KOPT-K1 (cell line): ENCODE measurements around the gene GEMIN8.

ENCODE experiments used
- H3K27ac ChIP-seq: fragments of 200-600 bp; sonication (generic); 2 replicates; pipeline ENCODE4 v1.5.1; 2016; ENCODE audit warnings: antibody characterized with exemption, mild to moderate bottlenecking, low read depth, low read length; ENCODE audit not compliant: poor library complexity, severe bottlenecking
- H3K36me3 ChIP-seq: fragments of 200-600 bp; sonication (generic); 2 replicates; pipeline ENCODE4 v1.5.1; 2017; ENCODE audit warnings: antibody characterized with exemption, mild to moderate bottlenecking, low read length, moderate library complexity; ENCODE audit not compliant: insufficient read depth
- H3K9me3 ChIP-seq: fragments of 200-600 bp; sonication (generic); 2 replicates; pipeline ENCODE4 v1.5.1; 2017; ENCODE audit warnings: antibody characterized with exemption, low read length, mild to moderate bottlenecking; ENCODE audit not compliant: insufficient read depth, poor library complexity, severe bottlenecking

Gene GEMIN8, protein sequence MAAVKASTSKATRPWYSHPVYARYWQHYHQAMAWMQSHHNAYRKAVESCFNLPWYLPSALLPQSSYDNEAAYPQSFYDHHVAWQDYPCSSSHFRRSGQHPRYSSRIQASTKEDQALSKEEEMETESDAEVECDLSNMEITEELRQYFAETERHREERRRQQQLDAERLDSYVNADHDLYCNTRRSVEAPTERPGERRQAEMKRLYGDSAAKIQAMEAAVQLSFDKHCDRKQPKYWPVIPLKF

DNA sequence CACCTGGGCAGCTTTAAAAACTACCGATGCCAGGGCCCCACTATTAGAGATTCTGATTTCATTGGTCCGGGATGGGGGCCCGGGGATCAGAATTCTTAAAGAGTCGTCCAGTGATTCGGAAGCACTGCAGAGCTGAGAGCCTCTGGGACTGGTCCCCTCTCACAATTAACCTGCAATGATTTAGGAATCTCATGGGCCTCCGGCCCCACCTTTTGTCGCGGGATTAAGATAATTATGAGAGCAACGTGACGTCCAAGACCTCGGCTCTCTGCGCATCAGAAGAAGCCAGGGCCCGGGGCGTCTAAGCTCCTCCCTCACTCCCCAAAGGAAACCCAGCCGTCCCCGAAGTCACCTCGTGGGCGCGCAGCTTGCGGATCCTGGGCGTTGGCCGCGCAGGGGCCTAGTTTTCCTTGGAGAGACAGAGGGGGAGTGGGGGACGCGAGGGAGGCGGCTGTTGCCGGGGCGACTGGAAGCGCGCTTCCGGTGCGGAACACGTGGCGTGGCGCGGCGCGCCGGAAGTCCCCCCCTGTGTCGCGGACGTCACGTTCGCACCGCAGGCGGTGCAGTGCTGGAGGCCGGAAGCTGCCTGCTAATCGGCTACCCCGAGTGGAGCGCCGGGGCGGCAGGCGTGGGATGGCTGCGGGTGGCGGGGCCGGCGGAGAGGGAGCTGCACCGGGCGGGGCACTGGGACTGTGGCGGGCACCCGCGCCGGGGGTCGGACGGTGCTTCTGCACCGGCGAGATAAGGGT lies at the start of gene GEMIN8:
TSS of gene GEMIN8 (minus strand) at position 468 of the 749 bp plus-strand sequence. CDS start 8,414 bp downstream, outside the sequence.
- Histone ChIP-seq H3K9me3 (no peaks in the 10 kb centered on the region), H3K27ac (peak within 1 kb of the TSS; percentile 71), H3K36me3 (no peaks in the 10 kb centered on the region)

DNA sequence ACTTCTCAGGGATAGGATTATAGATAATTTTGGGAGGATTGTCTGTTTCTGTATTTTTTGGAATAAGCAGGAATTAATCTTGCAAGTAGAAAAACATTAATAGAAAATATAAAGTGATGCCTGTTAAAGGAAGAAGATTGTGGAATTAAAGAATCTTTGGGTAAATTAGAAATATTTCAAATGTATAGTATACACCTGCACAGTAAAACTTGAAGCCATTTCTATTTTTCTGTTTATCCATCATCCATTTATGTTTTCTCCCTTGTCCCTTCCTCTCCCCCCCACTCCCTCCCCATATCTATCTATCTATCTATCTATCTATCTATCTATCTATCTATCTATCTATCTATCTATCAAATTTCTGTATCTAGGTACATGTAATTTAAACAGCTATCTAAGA lies 46.9 kb upstream of the GEMIN8 start:
- Histone ChIP-seq H3K36me3 (no peaks in the 10 kb centered on the region), H3K9me3 (no peaks in the 10 kb centered on the region), H3K27ac (no peak overlapping the region)

DNA sequence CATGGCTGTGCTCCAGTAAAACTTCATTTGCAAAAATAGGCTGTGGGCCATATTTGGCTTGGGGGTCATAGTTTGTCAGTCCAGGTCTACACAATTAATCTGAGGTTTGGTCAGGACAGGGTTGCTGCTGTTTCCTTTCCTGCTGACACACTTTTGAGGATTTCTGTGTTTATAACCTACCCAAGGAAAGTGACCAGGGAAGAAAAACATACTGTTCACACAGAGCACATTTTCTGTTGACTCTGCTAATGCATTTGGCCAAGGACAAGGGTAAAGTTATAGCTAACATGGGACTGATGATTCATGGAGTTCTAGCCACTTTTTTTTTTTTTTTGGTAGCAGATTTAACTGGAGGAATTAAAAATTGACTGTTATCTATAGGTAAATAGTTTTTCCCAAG lies 43.9 kb upstream of the GEMIN8 start:
- Histone ChIP-seq H3K36me3 (no peaks in the 10 kb centered on the region), H3K27ac (no peak overlapping the region), H3K9me3 (no peaks in the 10 kb centered on the region)

DNA sequence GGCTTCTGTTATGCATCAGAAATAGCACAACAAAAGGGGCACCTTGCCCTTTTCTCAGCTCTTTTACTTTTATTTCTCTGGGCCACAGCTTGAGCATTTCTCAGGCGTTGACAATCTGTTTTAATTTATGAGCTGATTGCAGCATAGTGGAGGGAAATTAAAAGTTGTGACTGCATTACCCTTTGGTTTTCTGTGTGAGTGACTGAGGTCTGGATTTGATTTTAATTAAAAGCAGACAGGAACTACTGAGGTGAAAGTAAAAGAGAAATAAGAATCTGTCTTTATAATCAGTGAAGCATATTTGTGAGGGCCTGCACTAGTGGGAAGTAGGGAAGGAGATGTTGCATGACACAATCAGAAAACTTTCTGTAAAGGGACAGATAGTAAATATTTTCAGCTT lies 43.4 kb upstream of the GEMIN8 start:
- Histone ChIP-seq H3K9me3 (no peaks in the 10 kb centered on the region), H3K36me3 (no peaks in the 10 kb centered on the region), H3K27ac (no peak overlapping the region)

DNA sequence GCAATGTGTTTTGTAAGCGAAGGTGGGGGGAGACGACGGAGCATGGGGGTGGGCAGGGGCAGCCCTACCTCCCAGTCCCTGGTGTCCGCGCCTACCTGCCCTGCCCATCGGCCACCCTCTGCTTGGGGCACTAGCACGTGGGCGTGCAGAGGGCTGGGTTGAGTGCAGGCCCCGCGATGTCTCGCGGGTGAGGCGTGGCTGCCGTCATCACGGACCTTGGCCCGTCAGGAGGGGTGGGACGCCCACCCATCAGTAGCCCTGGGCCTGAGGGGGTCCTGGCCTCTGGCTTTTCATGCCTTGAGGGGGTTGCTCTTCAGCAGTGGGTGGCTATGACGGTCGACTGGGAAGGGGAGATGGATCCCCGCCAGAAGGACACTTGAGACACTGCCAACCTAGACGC lies 36.1 kb upstream of the GEMIN8 start:
- H3K9me3 ChIP-seq = no peaks in the 10 kb centered on the region
- H3K36me3 ChIP-seq = no peaks in the 10 kb centered on the region
- no peak overlapping the region for H3K27ac ChIP-seq

DNA sequence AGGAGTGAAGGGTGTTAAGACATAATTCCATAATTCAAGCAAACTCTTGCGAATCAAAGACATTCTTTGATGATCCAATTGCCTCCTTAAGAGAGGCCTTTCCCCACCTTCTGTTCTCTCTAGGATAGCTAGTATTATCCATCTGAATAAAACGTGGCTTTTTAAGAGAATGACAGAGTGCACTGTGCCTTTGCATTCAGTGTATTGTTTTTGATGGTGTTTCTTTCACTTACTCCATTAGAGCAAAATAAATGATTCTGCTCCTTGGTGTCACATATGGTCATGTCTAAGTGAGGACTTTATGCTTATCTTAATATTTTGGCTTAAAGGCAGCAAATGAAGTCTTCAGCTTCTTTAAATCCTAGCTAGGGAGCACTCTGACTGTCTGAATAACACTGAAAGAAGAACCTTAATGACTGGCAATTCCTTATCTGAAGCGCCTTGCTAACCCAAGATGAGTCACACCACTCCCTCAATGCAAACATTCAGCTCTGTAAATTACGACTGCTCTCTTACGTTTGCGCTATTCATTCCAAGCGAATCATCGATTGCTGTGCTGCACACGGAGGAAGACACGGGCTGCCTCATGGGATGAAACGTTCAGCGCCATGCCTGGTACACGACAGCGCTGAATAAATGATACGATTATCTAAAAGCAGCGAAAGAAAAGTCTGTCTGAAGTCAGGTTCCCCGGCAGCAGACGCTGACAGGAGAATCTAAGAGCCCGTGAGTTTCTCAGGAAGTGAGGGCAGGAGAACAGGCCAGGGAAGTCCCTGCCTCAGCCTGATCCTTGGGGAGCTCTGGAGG lies 35.1 kb upstream of the GEMIN8 start:
- Histone ChIP-seq H3K9me3 (no peaks in the 10 kb centered on the region), H3K27ac (no peak overlapping the region), H3K36me3 (no peaks in the 10 kb centered on the region)

DNA sequence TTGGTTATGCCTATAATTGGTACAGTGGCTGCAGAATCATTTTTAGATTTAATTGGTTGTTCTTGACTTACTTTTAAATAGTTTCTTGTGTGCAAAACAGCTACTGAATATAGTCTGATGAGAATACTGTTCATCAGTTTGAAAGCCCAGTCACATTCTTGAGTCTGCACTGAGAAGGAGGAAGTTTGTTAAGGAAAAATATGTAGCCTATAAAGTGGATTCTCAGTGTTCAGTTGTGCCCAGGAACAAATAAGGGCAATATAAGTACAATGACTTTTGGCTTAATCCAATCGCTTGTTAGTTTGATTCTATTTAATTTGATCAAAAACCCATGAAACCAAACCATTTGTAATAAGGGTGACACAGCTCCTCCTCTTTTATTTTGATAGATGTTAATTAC lies 32.8 kb upstream of the GEMIN8 start:
- H3K9me3 ChIP-seq = no peaks in the 10 kb centered on the region
- no peaks in the 10 kb centered on the region for H3K36me3 ChIP-seq
- H3K27ac ChIP-seq = no peak overlapping the region

DNA sequence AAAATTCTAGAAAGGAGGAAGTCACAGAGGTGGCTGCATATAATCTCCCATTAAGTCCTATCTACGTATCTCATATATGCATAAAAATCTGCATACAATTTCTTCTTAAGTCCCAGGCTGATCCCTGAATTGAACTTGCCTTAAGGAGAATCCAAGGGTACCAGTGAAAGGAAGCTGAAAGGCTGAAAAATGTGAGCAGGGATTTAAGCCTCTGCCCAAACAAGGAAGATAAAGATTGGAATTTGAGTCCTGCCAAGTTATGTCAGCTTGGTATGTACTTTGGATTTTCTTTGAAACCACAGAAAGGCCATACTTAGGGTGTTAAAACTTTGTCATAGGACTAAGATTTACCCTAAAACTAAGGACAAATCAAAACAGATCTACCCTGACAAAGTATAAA lies 26.5 kb upstream of the GEMIN8 start:
- Histone ChIP-seq H3K9me3 (no peaks in the 10 kb centered on the region), H3K27ac (no peak overlapping the region), H3K36me3 (no peaks in the 10 kb centered on the region)

DNA sequence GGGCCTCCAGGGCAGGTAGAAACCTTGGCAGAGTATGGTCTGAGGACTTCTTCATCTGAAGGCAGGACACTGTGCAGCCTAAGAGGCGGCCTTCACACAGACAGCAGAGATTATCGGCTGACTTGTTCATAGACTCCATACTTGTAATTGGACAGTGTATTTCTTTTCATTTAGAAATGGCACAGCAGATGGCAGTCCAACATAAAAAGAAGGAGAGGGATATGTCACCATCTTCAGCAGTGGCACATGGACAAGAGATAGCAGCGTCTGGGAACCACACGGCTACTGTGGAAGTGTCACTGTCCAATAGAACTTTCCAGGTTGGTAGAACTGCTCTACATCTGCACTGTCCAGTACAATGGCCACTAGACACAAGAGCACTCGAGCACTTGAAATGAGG lies 21.7 kb upstream of the GEMIN8 start:
- no peak overlapping the region for H3K27ac ChIP-seq

DNA sequence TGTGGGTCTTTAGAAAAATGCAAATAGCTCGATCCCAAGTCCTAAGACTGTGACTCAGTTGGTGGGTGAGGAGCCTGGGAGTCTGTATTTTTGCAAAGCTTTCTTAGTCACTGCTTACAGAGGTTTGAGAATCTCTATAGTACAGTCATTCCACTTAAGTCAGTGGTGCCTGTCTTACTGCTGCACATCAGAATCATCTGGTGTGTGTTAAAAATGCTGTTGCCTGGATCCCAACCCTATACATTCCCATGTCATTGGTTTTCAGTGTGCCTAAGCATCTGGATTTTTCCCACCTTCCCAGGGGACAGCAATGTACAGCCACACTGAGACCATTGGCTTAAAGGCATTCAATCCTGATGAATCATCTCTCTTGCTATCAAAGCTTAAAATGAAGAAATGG lies 21.0 kb upstream of the GEMIN8 start:
- Histone ChIP-seq H3K36me3 (no peaks in the 10 kb centered on the region), H3K27ac (no peak overlapping the region), H3K9me3 (no peaks in the 10 kb centered on the region)

More for the DNA sequence above, 21.7 kb upstream of the GEMIN8 start:
- H3K9me3 ChIP-seq = no peaks in the 10 kb centered on the region
- H3K36me3 ChIP-seq = no peaks in the 10 kb centered on the region

DNA sequence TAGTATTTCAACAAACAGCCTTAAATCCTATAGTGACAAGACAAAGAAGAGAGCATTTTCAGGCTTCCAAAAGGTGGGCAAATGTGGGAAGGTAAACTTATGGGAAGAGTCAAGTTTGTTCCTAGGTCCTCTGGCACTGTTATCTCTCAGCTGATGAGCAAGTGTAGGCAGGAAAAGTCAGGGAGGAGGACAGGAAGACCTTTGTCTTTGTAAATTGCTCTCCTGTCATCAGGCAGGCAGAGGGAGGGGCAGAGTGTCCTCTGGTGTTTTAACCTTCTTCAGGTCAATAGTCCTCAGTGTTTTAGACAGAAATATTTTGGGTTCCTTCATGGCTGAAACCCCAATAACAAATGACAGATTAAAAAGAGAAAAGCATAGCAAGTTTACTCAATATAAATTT lies 13.5 kb upstream of the GEMIN8 start:
- H3K9me3 ChIP-seq = no peaks in the 10 kb centered on the region

DNA sequence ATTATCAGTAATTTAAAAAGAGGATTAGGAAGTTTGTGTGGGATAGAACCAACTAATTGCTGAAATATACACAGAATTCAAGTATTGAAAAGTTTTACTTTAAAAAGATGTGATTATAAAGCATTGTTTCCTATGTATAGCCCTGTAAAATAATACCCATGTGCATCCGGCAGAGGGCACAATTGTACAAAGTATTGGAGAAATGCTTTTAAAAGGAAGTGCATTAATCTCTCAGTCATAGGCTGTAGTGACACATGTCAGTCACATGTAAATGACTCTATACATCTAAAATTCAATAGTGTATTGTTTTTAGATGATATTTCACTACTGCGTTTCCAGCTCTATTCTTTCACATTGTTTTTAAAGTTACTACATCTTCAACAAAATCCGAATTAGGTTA lies 9.7 kb upstream of the GEMIN8 start:
- Histone ChIP-seq H3K9me3 (no peaks in the 10 kb centered on the region), H3K36me3 (no peaks in the 10 kb centered on the region), H3K27ac (no peak overlapping the region)

More for the DNA sequence above, 13.5 kb upstream of the GEMIN8 start:
- Histone ChIP-seq H3K36me3 (no peaks in the 10 kb centered on the region), H3K27ac (no peak overlapping the region)

DNA sequence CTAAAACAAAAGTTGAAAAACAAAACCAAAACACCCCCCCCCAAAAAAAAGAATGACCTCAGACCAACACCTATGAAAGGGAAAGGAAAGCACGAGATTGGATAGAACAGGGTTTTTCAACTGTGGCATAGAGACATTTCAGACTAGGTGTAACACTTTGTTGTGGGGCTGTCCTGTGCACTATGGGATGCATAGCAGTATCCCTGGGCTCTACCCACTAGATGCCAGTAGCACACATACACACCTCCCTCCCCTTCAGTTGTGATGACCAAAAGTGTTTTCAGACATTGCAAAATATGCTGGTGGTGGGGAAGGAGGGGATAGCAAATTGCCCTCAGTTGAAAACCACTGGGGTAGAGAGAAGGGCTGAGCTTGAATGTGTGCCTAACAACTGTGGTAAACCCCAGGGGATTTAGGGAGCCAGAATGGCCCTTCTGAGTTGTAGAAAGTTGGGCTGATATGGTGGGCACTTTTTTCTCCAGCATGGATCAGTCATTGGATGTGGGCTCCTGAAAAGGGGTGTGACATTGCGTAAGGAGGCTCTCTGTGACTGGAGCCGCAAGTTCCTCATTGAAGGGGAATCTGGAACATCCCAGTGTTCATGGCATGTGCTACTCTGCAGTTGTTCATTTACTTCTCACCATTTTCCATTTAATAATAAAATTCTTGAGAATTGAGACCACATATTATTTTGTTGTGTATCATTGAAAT lies 8.8 kb upstream of the GEMIN8 start:
- Histone ChIP-seq H3K27ac (no peak overlapping the region), H3K9me3 (no peaks in the 10 kb centered on the region), H3K36me3 (no peaks in the 10 kb centered on the region)

DNA sequence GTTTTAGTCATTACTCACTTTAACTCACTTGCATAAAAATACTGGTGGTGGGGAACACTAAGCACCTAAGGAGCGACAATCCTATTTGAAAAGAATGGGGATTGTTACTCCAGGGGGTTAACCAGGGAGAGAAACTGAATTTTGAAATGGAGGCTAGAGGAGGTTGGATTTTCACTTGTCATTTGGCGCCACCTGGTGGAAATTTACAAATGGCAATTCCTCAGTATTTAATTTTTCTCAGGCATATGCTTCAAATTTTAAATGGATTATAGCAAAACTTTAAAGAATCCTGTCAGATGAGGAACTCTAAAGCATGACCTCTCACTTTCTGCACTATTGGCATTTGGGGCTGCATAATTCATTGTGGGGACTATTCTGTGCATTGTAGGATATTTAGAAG lies 2.7 kb upstream of the GEMIN8 start:
- H3K36me3 ChIP-seq = no peaks in the 10 kb centered on the region
- no peaks in the 10 kb centered on the region for H3K9me3 ChIP-seq
- H3K27ac ChIP-seq = peak overlapping the region; percentile 28

DNA sequence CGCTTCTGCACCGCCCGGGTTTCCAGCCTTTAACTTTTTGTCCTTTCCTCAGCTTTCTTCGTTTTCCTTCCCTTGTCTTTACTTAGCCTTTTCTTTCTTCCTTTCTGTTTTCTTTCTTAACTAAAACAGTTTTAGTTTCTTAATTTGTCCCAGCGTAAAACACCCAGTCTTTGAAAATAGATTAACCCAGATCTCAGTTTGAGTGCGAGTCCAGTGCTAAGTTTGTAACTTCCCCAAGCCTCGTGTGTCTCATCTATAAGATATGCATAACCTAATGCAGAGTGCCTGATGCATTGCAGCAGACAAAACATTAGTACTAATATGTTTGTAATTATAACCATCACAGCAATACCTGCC lies 460 bp upstream of the GEMIN8 start:
- H3K9me3 ChIP-seq = no peaks in the 10 kb centered on the region
- no peaks in the 10 kb centered on the region for H3K36me3 ChIP-seq
- H3K27ac ChIP-seq = peak overlapping the region; percentile 71
